OCI-LY7 (cell line): ENCODE results near the gene MTOR. TPM values are rescaled to one million over a fixed set of nuclear protein-coding genes. Genes with fewer than 3 reads are reported as not detected.
"Not testable (repeated sequence)": the region's sequence is repeated elsewhere in the genome, so short reads cannot be mapped to it uniquely, and the experiment has no call there.

Experiments
- BruUV-seq: library from RNA; stranded (reverse); fragments of 400-500 nt; replicated peaks from 2 replicates; lab custom pipeline; 2021; lab: Mats Ljungman, UMichigan
- CTCF ChIA-PET: fragments of 300-600 bp; sonication (Branson Sonifier 250); formaldehyde crosslinking; loops from one replicate; lab custom pipeline; 2022; ENCODE audit warnings: antibody characterized with exemption; ENCODE audit not compliant: unreplicated experiment; lab: Charles Lee
- POLR2A ChIA-PET: fragments of 300-600 bp; sonication (Branson Sonifier 250); formaldehyde crosslinking; loops from one replicate; lab custom pipeline; 2022; ENCODE audit warnings: antibody characterized with exemption; lab: Charles Lee
- DNase-seq: peaks from one replicate; pipeline ENCODE4 v3.0.0-alpha.2; 2015; ENCODE audit warnings: low spot score
- H2AFZ ChIP-seq: fragments of 200-600 bp; sonication (generic), shearing (Covaris generic); 2 replicates; pipeline ENCODE4 v1.6.1; 2014; ENCODE audit warnings: mild to moderate bottlenecking, antibody characterized with exemption, low read length, moderate library complexity
- H3K27ac ChIP-seq: fragments of 200-600 bp; sonication (generic); 2 replicates; pipeline ENCODE4 v1.5.1; 2014; ENCODE audit warnings: mixed run types, low read depth, mild to moderate bottlenecking, moderate library complexity, low read length, inconsistent platforms; ENCODE audit not compliant: poor library complexity, severe bottlenecking
- H3K36me3 ChIP-seq: fragments of 200-600 bp; sonication (generic); 2 replicates; pipeline ENCODE4 v1.6.1; 2014; ENCODE audit warnings: mild to moderate bottlenecking, antibody characterized with exemption, low read length, moderate library complexity, mixed read lengths; ENCODE audit not compliant: insufficient read depth
- H3K4me1 ChIP-seq: fragments of 200-600 bp; sonication (generic); 2 replicates; pipeline ENCODE4 v1.5.1; 2014; ENCODE audit warnings: mild to moderate bottlenecking, low read length; ENCODE audit not compliant: insufficient read depth, poor library complexity, severe bottlenecking
- H3K4me2 ChIP-seq: fragments of 200-600 bp; sonication (generic); 2 replicates; pipeline ENCODE4 v1.6.1; 2014; ENCODE audit warnings: mild to moderate bottlenecking, low read length
- H3K4me3 ChIP-seq: fragments of 200-600 bp; sonication (generic); 2 replicates; pipeline ENCODE4 v1.5.1; 2014; ENCODE audit warnings: mild to moderate bottlenecking, low read depth, low read length; ENCODE audit not compliant: poor library complexity, severe bottlenecking
- H3K79me2 ChIP-seq: fragments of 200-600 bp; sonication (generic); 2 replicates; pipeline ENCODE4 v1.6.1; 2016; ENCODE audit warnings: low read depth, mild to moderate bottlenecking, low read length, moderate library complexity, mixed read lengths; ENCODE audit not compliant: insufficient read depth
- H3K9me2 ChIP-seq: fragments of 200-600 bp; sonication (generic); 2 replicates; pipeline ENCODE4 v1.6.1; 2016; ENCODE audit warnings: mild to moderate bottlenecking, low read length, mixed read lengths; ENCODE audit not compliant: insufficient read depth
- H3K9me3 ChIP-seq: fragments of 200-600 bp; sonication (generic); 2 replicates; pipeline ENCODE4 v1.6.1; 2014; ENCODE audit warnings: mild to moderate bottlenecking, mixed run types, low read length, mixed read lengths
- H4K20me1 ChIP-seq: fragments of 200-600 bp; sonication (generic); 2 replicates; pipeline ENCODE4 v1.6.1; 2014; ENCODE audit warnings: mild to moderate bottlenecking, antibody characterized with exemption, low read length, moderate library complexity, mixed read lengths; ENCODE audit not compliant: insufficient read depth
- CTCF ChIP-seq: fragments of 200-600 bp; sonication (generic); conservative IDR thresholded peaks from 2 replicates; pipeline ENCODE4 v1.5.1; 2014; ENCODE audit warnings: mild to moderate bottlenecking, antibody characterized with exemption, low read length, moderate library complexity, mixed read lengths
- EZH2phosphoT487 ChIP-seq: fragments of 200-600 bp; sonication (generic); IDR thresholded peaks from 2 replicates; pipeline ENCODE4 v1.6.1; 2018; ENCODE audit warnings: low read depth, borderline replicate concordance, mild to moderate bottlenecking, mixed run types, antibody characterized with exemption, low read length, moderate library complexity, mixed read lengths
- intact Hi-C: fragments of 100-400 bp; cut with micrococcal nuclease; formaldehyde crosslinking; loops from one replicate; pipeline ENCODE4 v1.10.0; 2022; ENCODE audit not compliant: unreplicated experiment
- total RNA-seq, 2 experiments: library from RNA; depleted of rRNA in 1 of 2; stranded (reverse); fragments of >200 nt in 1 of 2; shearing (Covaris generic) in 1 of 2; gene quantifications; 2 replicates each; pipeline ENCODE4 v1.2.3, GENCODE V29; 2014 to 2022

The MTOR gene
- total RNA-seq, 2 experiments from 2014 or later = 41.1 to 58.6 TPM

DNA sequence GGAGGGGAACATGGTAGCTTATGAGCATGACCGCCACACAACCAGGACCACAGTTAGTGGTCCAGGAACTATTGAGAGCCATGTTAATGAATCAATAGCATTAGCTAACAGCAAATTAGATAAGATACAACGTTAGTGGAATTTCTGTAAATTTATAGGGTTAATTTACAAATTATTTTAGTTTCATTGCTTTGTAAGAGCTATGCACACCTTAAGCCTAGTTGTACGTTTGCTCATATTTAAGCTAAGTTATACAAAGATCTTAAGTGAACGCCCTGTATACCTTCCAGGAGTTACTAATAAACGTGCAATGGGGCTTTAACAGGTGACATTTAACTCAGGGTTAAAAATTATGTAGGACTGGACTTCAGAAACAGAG is 163.4 kb downstream of the MTOR start:
- Histone ChIP-seq H3K27ac (peak overlapping the region; percentile 48), H2AFZ (peak overlapping the region; percentile 97; the same call in 1 of the 2 replicates), H3K9me2 (no peaks in the 10 kb centered on the region), H3K4me1 (peaks cover 16% of the 10 kb centered on the region), H4K20me1 (no peaks in the 10 kb centered on the region), H3K4me3 (peak overlapping the region; percentile 93), H3K36me3 (peaks cover 44% of the 10 kb centered on the region), H3K9me3 (no peaks in the 10 kb centered on the region), H3K79me2 (peaks cover 18% of the 10 kb centered on the region), H3K4me2 (peak overlapping the region; percentile 74)
- TF ChIP-seq EZH2phosphoT487 (no peak), CTCF (no peak)
- intact Hi-C loops = no loop called here
- POLR2A ChIA-PET = interaction anchor here (0.6 to 1.7 kb wide), 9 partner anchors 9 to 162 kb away, joined by 3 to 7 read pairs (median 3); no protein-coding TSS in a partner anchor
- DNase-seq = no peak
- BruUV-seq = TSS peak; percentile 86
- CTCF ChIA-PET = interaction anchor here (0.6 to 1.2 kb wide), 2 partner anchors 33 to 555 kb away, joined by 3 to 5 read pairs; no protein-coding TSS in a partner anchor

DNA sequence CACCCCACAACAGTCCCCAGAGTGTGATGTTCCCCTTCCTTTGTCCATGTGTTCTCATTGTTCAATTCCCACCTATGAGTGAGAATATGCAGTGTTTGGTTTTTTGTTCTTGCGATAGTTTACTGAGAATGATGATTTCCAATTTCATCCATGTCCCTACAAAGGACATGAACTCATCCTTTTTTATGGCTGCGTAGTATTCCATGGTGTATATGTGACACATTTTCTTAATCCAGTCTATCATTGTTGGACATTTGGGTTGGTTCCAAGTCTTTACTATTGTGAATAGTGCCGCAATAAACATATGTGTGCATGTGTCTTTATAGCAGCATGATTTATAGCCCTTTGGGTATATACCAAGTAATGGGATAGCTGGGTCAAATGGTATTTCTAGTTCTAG is 178.6 kb downstream of the MTOR start:
- H3K9me2 ChIP-seq, intact Hi-C loops, H3K4me2 ChIP-seq, H3K4me3 ChIP-seq, H3K79me2 ChIP-seq, H3K4me1 ChIP-seq, H4K20me1 ChIP-seq, CTCF ChIA-PET, H2AFZ ChIP-seq, BruUV-seq, H3K9me3 ChIP-seq, DNase-seq, POLR2A ChIA-PET, H3K27ac ChIP-seq: not testable (repeated sequence)
- peaks cover 66% of the 10 kb centered on the region for H3K36me3 ChIP-seq

- TF ChIP-seq CTCF = no peak
- TF ChIP-seq EZH2phosphoT487 = no peak
- ChIA-PET POLR2A (interaction anchor here (0.7 kb wide), 1 partner anchor 21 kb away, joined by 3 read pairs; no protein-coding TSS in a partner anchor), CTCF (no interaction called here)
- Histone ChIP-seq H3K4me2 (no peak overlapping the region), H3K9me3 (no peaks in the 10 kb centered on the region), H3K36me3 (peaks cover 68% of the 10 kb centered on the region), H3K79me2 (no peaks in the 10 kb centered on the region), H3K27ac (no peak overlapping the region), H4K20me1 (no peaks in the 10 kb centered on the region), H2AFZ (no peak overlapping the region), H3K4me3 (no peak overlapping the region), H3K4me1 (no peaks in the 10 kb centered on the region), H3K9me2 (no peaks in the 10 kb centered on the region)
- no peak for DNase-seq
- no TSS peak for BruUV-seq
- intact Hi-C loops = no loop called here
Measured at GRCh38 chr1:11080931-11081330, 181.4 kb downstream of the MTOR start.
